Keratinocyte (primary cell): ENCODE results near the gene TOE1. TPM values are rescaled to one million over a fixed set of nuclear protein-coding genes. Genes with fewer than 3 reads are reported as not detected.

ENCODE experiments used
- DNase-seq: peaks from one replicate; pipeline ENCODE4 v3.0.0-alpha.2; 2011; ENCODE audit warnings: low read depth, missing footprints, low spot score
- FAIRE-seq: peaks from 2 replicates; lab custom pipeline; 2011; peaks lifted over from hg19 to GRCh38; lab: Jason Lieb, UNC
- H2AFZ ChIP-seq: 2 replicates; pipeline ENCODE4 v1.6.0; 2012; ENCODE audit warnings: low read length, control low read depth, inconsistent platforms; ENCODE audit not compliant: control insufficient read depth
- H3K27ac ChIP-seq: 2 replicates; pipeline ENCODE4 v1.5.1; 2011; ENCODE audit warnings: low read length; ENCODE audit not compliant: control insufficient read depth, insufficient read depth
- H3K27me3 ChIP-seq: 3 replicates; pipeline ENCODE4 v1.6.0; 2011; ENCODE audit warnings: low read length; ENCODE audit not compliant: control insufficient read depth, insufficient read depth; ENCODE audit errors: extremely low read depth
- H3K36me3 ChIP-seq, 2 experiments: 2 replicates in 1 of 2; 3 replicates in 1 of 2; pipeline ENCODE4 v1.5.1; 2011; ENCODE audit warnings: low read length in 2 of 2, mild to moderate bottlenecking in 1 of 2; ENCODE audit not compliant: control insufficient read depth in 2 of 2, insufficient read depth in 2 of 2; ENCODE audit errors: extremely low read depth in 1 of 2
- H3K4me1 ChIP-seq: 3 replicates; pipeline ENCODE4 v1.5.1; 2011; ENCODE audit warnings: low read length; ENCODE audit not compliant: control insufficient read depth, insufficient read depth; ENCODE audit errors: extremely low read depth
- H3K4me2 ChIP-seq: 3 replicates; pipeline ENCODE4 v1.6.0; 2011; ENCODE audit warnings: low read depth, low read length; ENCODE audit not compliant: control insufficient read depth, insufficient read depth; ENCODE audit errors: extremely low read depth
- H3K4me3 ChIP-seq, 3 experiments: fragments of 200-600 bp in 1 of 3; sonication (generic) in 1 of 3; 2 replicates in 2 of 3; 3 replicates in 1 of 3; pipeline ENCODE4 v1.5.1; 2011 to 2016; ENCODE audit warnings: low read length in 3 of 3, mild to moderate bottlenecking in 3 of 3, control low read depth in 2 of 3, inconsistent platforms in 1 of 3, low read depth in 1 of 3, mixed read lengths in 1 of 3, mixed run types in 1 of 3, moderate library complexity in 1 of 3; ENCODE audit not compliant: control insufficient read depth in 2 of 3, insufficient read depth in 2 of 3; ENCODE audit errors: extremely low read depth in 1 of 3
- H3K79me2 ChIP-seq: 2 replicates; pipeline ENCODE4 v1.6.0; 2012; ENCODE audit warnings: low read length; ENCODE audit not compliant: control insufficient read depth, insufficient read depth
- H3K9ac ChIP-seq: 3 replicates; pipeline ENCODE4 v1.6.0; 2011; ENCODE audit warnings: low read length; ENCODE audit not compliant: control insufficient read depth, insufficient read depth; ENCODE audit errors: extremely low read depth
- H3K9me1 ChIP-seq: 3 replicates; pipeline ENCODE4 v1.6.0; 2011; ENCODE audit warnings: low read length; ENCODE audit not compliant: control insufficient read depth, insufficient read depth; ENCODE audit errors: extremely low read depth
- H3K9me3 ChIP-seq: 2 replicates; pipeline ENCODE4 v1.5.1; 2012; ENCODE audit warnings: low read depth, low read length; ENCODE audit not compliant: control insufficient read depth
- H4K20me1 ChIP-seq: 3 replicates; pipeline ENCODE4 v1.6.0; 2011; ENCODE audit warnings: low read length; ENCODE audit not compliant: control insufficient read depth, insufficient read depth; ENCODE audit errors: extremely low read depth
- CTCF ChIP-seq, 3 experiments: IDR thresholded peaks in 1 of 3; conservative IDR thresholded peaks in 1 of 3; optimal IDR thresholded peaks in 1 of 3; 2 replicates in 2 of 3; 3 replicates in 1 of 3; pipeline versions ENCODE3 to v1.5.1; 2011; ENCODE audit warnings: low read length in 3 of 3, mild to moderate bottlenecking in 3 of 3, moderate library complexity in 2 of 3, control low read depth in 1 of 3, inconsistent platforms in 1 of 3; ENCODE audit not compliant: insufficient read depth in 2 of 3; ENCODE audit errors: extremely low read depth in 1 of 3
- EZH2 ChIP-seq: IDR thresholded peaks from one replicate; pipeline ENCODE4 v1.6.1; 2012; ENCODE audit warnings: inconsistent platforms, mild to moderate bottlenecking, low read length, moderate library complexity
- dilution Hi-C: fragments of 300-500 bp; cut with MboI; formaldehyde crosslinking; loops from one replicate; pipeline ENCODE4 v1.7.0; 2020; ENCODE audit warnings: low sequenced_read_pairs; ENCODE audit not compliant: extremely low pct_ligation_motif_present
- polyA plus RNA-seq, 5 experiments: library from polyadenylated mRNA; depleted of rRNA in 3 of 5; stranded (reverse) in 3 of 5; stranded (forward) in 1 of 5; unstranded in 1 of 5; fragments of >200 nt; gene quantifications; 1 replicate in 1 of 5; 2 replicates in 3 of 5; 3 replicates in 1 of 5; pipeline versions ENCODE4 v1.2.1 to v1.2.3, GENCODE V29; 2011 to 2012; ENCODE audit warnings: missing spikeins in 2 of 5, low read depth in 1 of 5, low replicate concordance in 1 of 5

Gene TOE1
- polyA plus RNA-seq, 1 donor (not counting 4 experiments of a cell fraction or from before 2014, with no cell fraction given): 12.1 TPM

- Histone ChIP-seq H3K4me3 (no peak overlapping the region), H3K27me3 (peaks cover 7% of the 10 kb centered on the region), H3K9me3 (no peaks in the 10 kb centered on the region), H3K4me1 (peaks cover 11% of the 10 kb centered on the region), H2AFZ (no peak overlapping the region), H3K9ac (no peak overlapping the region), H3K79me2 (no peaks in the 10 kb centered on the region), H3K4me2 (no peak overlapping the region), H3K9me1 (no peaks in the 10 kb centered on the region), H3K27ac (no peak overlapping the region), H3K36me3 (peaks cover 6 to 9% of the 10 kb centered on the region in 2 experiments), H4K20me1 (no peaks in the 10 kb centered on the region)
- dilution Hi-C loops: no loop called here
- DNase-seq (no peak), FAIRE-seq (no peak)
- TF ChIP-seq EZH2 (no peak), CTCF (optimal IDR thresholded peaks at IDR 0.05 in 1 of 3, IDR thresholded peaks at IDR 0.05 in 1 of 3, conservative IDR thresholded peaks at IDR 0.05 in 1 of 3; ENCODE audit: extremely low read depth in 1 of 3, insufficient read depth in 2 of 3, low read length in 3 of 3) (no peak)
Measured at GRCh38 chr1:45327644-45328515, 12.1 kb upstream of the TOE1 start.

- no peaks in the 10 kb centered on the region for H3K79me2 ChIP-seq
- no peak for DNase-seq
- dilution Hi-C loops: no loop called here
- no peak overlapping the region for H3K4me2 ChIP-seq
- peaks cover 6 to 9% of the 10 kb centered on the region in 2 experiments for H3K36me3 ChIP-seq
- H3K27ac ChIP-seq: no peak overlapping the region
- H3K9ac ChIP-seq: no peak overlapping the region
- no peak for FAIRE-seq
- no peaks in the 10 kb centered on the region for H4K20me1 ChIP-seq
- peaks cover 11% of the 10 kb centered on the region for H3K4me1 ChIP-seq
- no peaks in the 10 kb centered on the region for H3K9me1 ChIP-seq
- H2AFZ ChIP-seq: no peak overlapping the region
- peaks cover 7% of the 10 kb centered on the region for H3K27me3 ChIP-seq
- no peak overlapping the region for H3K4me3 ChIP-seq
- no peaks in the 10 kb centered on the region for H3K9me3 ChIP-seq
- TF ChIP-seq CTCF (optimal IDR thresholded peaks at IDR 0.05 in 1 of 3, IDR thresholded peaks at IDR 0.05 in 1 of 3, conservative IDR thresholded peaks at IDR 0.05 in 1 of 3; ENCODE audit: extremely low read depth in 1 of 3, insufficient read depth in 2 of 3, low read length in 3 of 3): no peak
- TF ChIP-seq EZH2: no peak
Measured at GRCh38 chr1:45328680-45329079, 11.3 kb upstream of the TOE1 start.
